Smooth muscle cell (in vitro differentiated cells): Measurements from ENCODE around the gene TEX101. TPM values are rescaled to one million over a fixed set of nuclear protein-coding genes. Genes with fewer than 3 reads are reported as not detected.
"Not testable (repeated sequence)": the region's sequence is repeated elsewhere in the genome, so short reads cannot be mapped to it uniquely, and the experiment has no call there.

Experiments
- DNase-seq: peaks from one replicate; lab custom pipeline; 2025; ENCODE audit not compliant: unreplicated experiment; lab: John Stamatoyannopoulos, UW
- H2AFZ ChIP-seq: fragments of 200-600 bp; sonication (generic); 2 replicates; pipeline ENCODE4 v1.6.0; 2016; ENCODE audit warnings: antibody characterized with exemption, low read depth, mild to moderate bottlenecking
- H3F3A ChIP-seq: fragments of 200-600 bp; sonication (generic); 2 replicates; pipeline ENCODE4 v1.6.0; 2017; ENCODE audit warnings: antibody characterized with exemption, low read depth
- H3K27ac ChIP-seq: fragments of 200-600 bp; sonication (generic); 2 replicates; pipeline ENCODE4 v1.5.1; 2016; ENCODE audit warnings: low read depth, mild to moderate bottlenecking
- H3K27me3 ChIP-seq: fragments of 200-600 bp; sonication (generic); 2 replicates; pipeline ENCODE4 v1.6.1; 2016; ENCODE audit warnings: low read depth, mild to moderate bottlenecking
- H3K36me3 ChIP-seq: fragments of 200-600 bp; sonication (generic); 2 replicates; pipeline ENCODE4 v1.5.1; 2016; ENCODE audit warnings: low read depth
- H3K4me1 ChIP-seq: fragments of 200-600 bp; sonication (generic); 2 replicates; pipeline ENCODE4 v1.5.1; 2016; ENCODE audit warnings: low read depth
- H3K4me2 ChIP-seq: fragments of 200-600 bp; sonication (generic); 2 replicates; pipeline ENCODE4 v1.6.0; 2016; ENCODE audit warnings: mild to moderate bottlenecking
- H3K4me3 ChIP-seq: fragments of 200-600 bp; sonication (generic); 2 replicates; pipeline ENCODE4 v1.5.1; 2016; ENCODE audit warnings: mild to moderate bottlenecking
- H3K79me2 ChIP-seq: fragments of 200-600 bp; sonication (generic); 2 replicates; pipeline ENCODE4 v1.6.0; 2016; ENCODE audit warnings: low read depth, mild to moderate bottlenecking
- H3K9ac ChIP-seq: fragments of 200-600 bp; sonication (generic); 2 replicates; pipeline ENCODE4 v1.6.0; 2016; ENCODE audit warnings: low read depth
- H3K9me3 ChIP-seq: fragments of 200-600 bp; sonication (generic); replicated peaks from 2 replicates; pipeline ENCODE4 v1.5.1; 2016; ENCODE audit warnings: low read depth
- H4K20me1 ChIP-seq: fragments of 200-600 bp; sonication (generic); 2 replicates; pipeline ENCODE4 v1.6.0; 2016; ENCODE audit warnings: low read depth
- WGBS: methylation state at CpG from one replicate; pipeline ENCODE4 v1.1.7; 2016; ENCODE audit warnings: low lambda C conversion rate; 5-methylcytosine and 5-hydroxymethylcytosine counted together
- polyA plus RNA-seq: library from polyadenylated mRNA; unstranded; fragments of >200 nt; fragmentation: Nextera tagmentation; extraction: Ambion mirVana; gene quantifications from 2 replicates; pipeline ENCODE4 v1.2.1, GENCODE V29; 2016
- total RNA-seq: library from RNA; depleted of rRNA; stranded (reverse); fragments of >200 nt; gene quantifications from 2 replicates; pipeline ENCODE4 v1.2.3, GENCODE V29; 2014
- TF ChIP-seq, protein P1 (sequence below): fragments of 200-600 bp; sonication (generic); IDR thresholded peaks from 2 replicates; pipeline ENCODE4 v1.5.1; 2017; ENCODE audit warnings: borderline replicate concordance, mild to moderate bottlenecking, antibody characterized with exemption; ENCODE audit not compliant: insufficient read depth, poor library complexity, severe bottlenecking

TEX101 gene
- total and polyA plus RNA-seq, 2 experiments from 2014 or later = not detected

DNA sequence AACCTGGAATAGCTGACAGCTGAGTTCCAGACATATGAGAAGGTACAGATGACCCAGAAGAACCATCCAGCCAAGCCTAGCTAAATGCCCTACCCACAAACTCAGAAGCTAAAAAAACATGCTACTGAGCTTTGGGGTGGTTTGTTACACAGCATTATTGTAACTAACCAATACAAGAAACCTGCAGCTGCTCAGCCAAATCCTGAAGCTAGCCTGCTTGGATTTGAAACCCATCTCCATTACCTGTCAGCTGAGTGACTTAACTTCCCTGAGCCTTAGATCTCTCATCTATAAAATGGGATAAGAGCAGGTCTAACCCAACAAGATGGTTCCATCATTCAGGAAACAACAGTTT lies 25.0 kb downstream of the TEX101 start:
- H3K4me2 ChIP-seq = no peak overlapping the region
- no peak overlapping the region for H3K4me3 ChIP-seq
- no peak overlapping the region for H3K27ac ChIP-seq
- TF ChIP-seq, protein P1, sequence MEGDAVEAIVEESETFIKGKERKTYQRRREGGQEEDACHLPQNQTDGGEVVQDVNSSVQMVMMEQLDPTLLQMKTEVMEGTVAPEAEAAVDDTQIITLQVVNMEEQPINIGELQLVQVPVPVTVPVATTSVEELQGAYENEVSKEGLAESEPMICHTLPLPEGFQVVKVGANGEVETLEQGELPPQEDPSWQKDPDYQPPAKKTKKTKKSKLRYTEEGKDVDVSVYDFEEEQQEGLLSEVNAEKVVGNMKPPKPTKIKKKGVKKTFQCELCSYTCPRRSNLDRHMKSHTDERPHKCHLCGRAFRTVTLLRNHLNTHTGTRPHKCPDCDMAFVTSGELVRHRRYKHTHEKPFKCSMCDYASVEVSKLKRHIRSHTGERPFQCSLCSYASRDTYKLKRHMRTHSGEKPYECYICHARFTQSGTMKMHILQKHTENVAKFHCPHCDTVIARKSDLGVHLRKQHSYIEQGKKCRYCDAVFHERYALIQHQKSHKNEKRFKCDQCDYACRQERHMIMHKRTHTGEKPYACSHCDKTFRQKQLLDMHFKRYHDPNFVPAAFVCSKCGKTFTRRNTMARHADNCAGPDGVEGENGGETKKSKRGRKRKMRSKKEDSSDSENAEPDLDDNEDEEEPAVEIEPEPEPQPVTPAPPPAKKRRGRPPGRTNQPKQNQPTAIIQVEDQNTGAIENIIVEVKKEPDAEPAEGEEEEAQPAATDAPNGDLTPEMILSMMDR = no peak
- no peaks in the 10 kb centered on the region for H3K9me3 ChIP-seq
- no peaks in the 10 kb centered on the region for H3K36me3 ChIP-seq
- H4K20me1 ChIP-seq = no peaks in the 10 kb centered on the region
- no peaks in the 10 kb centered on the region for H3F3A ChIP-seq
- no peak overlapping the region for H3K9ac ChIP-seq
- DNase-seq = no peak
- no peaks in the 10 kb centered on the region for H3K4me1 ChIP-seq
- no peaks in the 10 kb centered on the region for H3K79me2 ChIP-seq
- no peaks in the 10 kb centered on the region for H3K27me3 ChIP-seq
- no peak overlapping the region for H2AFZ ChIP-seq

DNA sequence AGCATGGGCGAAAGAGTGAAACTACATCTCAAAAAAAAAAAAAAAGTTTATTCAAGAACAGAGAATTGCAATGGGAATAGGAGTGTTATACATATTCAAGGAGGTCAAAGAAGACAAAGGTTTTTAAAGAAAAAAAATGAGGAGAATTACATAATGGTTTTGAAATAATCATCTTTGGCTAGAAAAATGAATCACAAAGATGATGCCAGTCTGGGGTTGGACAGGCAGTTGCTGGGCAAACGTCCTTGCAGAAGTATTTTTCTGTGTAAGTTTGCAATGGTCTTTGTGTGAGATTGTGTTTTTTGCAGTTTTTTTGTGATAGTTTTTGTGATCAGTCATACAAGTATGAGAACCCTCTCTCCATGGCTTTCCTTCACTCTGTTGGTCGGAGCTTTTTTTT lies 27.0 kb downstream of the TEX101 start:
- no peak overlapping the region for H2AFZ ChIP-seq
- no peak overlapping the region for H3K9ac ChIP-seq
- no peaks in the 10 kb centered on the region for H3K27me3 ChIP-seq
- no peaks in the 10 kb centered on the region for H4K20me1 ChIP-seq
- no peak overlapping the region for H3K4me2 ChIP-seq
- no peaks in the 10 kb centered on the region for H3K4me1 ChIP-seq
- H3K27ac ChIP-seq = no peak overlapping the region
- H3K79me2 ChIP-seq = no peaks in the 10 kb centered on the region
- TF ChIP-seq, protein P1 = no peak
- no peaks in the 10 kb centered on the region for H3F3A ChIP-seq
- DNase-seq = no peak
- no peaks in the 10 kb centered on the region for H3K9me3 ChIP-seq
- 95% methylated on average over 3 of the region's 3 CpGs for WGBS
- no peaks in the 10 kb centered on the region for H3K36me3 ChIP-seq
- no peak overlapping the region for H3K4me3 ChIP-seq

DNA sequence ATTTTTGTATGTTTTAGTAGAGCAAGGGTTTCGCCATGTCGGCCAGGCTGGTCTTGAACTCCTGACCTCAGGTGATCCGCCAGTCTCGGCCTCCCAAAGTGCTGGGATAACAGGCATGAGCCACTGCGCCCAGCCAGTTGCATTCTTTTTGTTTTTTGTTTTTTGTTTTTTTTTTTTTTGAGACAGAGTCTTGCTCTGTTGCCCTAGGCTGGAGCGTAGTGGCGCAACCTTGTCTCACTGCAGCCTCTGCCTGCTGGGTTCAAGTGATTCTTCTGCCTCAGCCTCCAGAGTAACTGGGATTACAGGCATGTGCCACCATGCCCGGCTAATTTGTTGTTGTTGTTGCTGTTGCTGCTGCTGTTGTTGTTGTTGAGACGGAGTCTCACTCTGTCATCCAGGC lies 29.4 kb downstream of the TEX101 start:
- not testable (repeated sequence) for H3K27ac ChIP-seq, H2AFZ ChIP-seq, H3K9me3 ChIP-seq, H4K20me1 ChIP-seq, DNase-seq, H3K4me1 ChIP-seq, H3K9ac ChIP-seq, H3K79me2 ChIP-seq, H3K4me3 ChIP-seq, H3F3A ChIP-seq, H3K27me3 ChIP-seq, H3K36me3 ChIP-seq, H3K4me2 ChIP-seq
- WGBS = 93% methylated on average over 9 of the region's 9 CpGs

- TF ChIP-seq, protein P1 = no peak
- H3K36me3 ChIP-seq = no peaks in the 10 kb centered on the region
- no peaks in the 10 kb centered on the region for H3K4me1 ChIP-seq
- H3K79me2 ChIP-seq = no peaks in the 10 kb centered on the region
- no peak overlapping the region for H2AFZ ChIP-seq
- H3K9ac ChIP-seq = no peak overlapping the region
- H3K4me3 ChIP-seq = no peak overlapping the region
- H3F3A ChIP-seq = no peaks in the 10 kb centered on the region
- 94% methylated on average over 15 of the region's 15 CpGs for WGBS
- H3K27me3 ChIP-seq = no peaks in the 10 kb centered on the region
- no peaks in the 10 kb centered on the region for H3K9me3 ChIP-seq
- no peak overlapping the region for H3K27ac ChIP-seq
- no peaks in the 10 kb centered on the region for H4K20me1 ChIP-seq
- no peak for DNase-seq
- no peak overlapping the region for H3K4me2 ChIP-seq
Measured at GRCh38 chr19:43444531-43445287, 30.0 kb downstream of the TEX101 start.
